HepG2 (cell line): ENCODE data around the gene R3HDM4. TPM values are rescaled to one million over a fixed set of nuclear protein-coding genes. Genes with fewer than 3 reads are reported as not detected.

ENCODE experiments used
- ASH2L ChIP-seq: fragments of 300-600, 200-600 bp; sonication (generic); IDR thresholded peaks from 2 replicates; pipeline ENCODE4 v1.7.0; 2017; ENCODE audit warnings: low read depth, mild to moderate bottlenecking, moderate library complexity, mixed read lengths, low read length; ENCODE audit not compliant: insufficient read length
- CCAR2 ChIP-seq: fragments of 200-400 bp; formaldehyde crosslinking; optimal IDR thresholded peaks from 2 replicates; pipeline ENCODE3; 2018; ENCODE audit warnings: low read depth, mild to moderate bottlenecking, low read length, moderate library complexity
- CEBPG ChIP-seq: IDR thresholded peaks from 2 replicates; pipeline ENCODE4 v1.6.1; 2016
- HES4 ChIP-seq: sonication (generic); formaldehyde crosslinking; IDR thresholded peaks from 2 replicates; pipeline ENCODE4 v1.9.0; 2021; ENCODE audit warnings: mild to moderate bottlenecking, missing genetic modification reagents, borderline replicate concordance
- JUND ChIP-seq: sonication (generic); formaldehyde crosslinking; IDR thresholded peaks from 2 replicates; pipeline ENCODE4 v1.8.0; 2022; ENCODE audit warnings: mild to moderate bottlenecking, missing genetic modification reagents
- KMT2B ChIP-seq: IDR thresholded peaks from 2 replicates; pipeline ENCODE4 v1.6.1; 2016; ENCODE audit warnings: missing genetic modification reagents, missing compliant biosample characterization
- MXD4 ChIP-seq: IDR thresholded peaks from 2 replicates; pipeline ENCODE4 v1.6.1; 2016; ENCODE audit warnings: mild to moderate bottlenecking, missing biosample characterization, missing genetic modification reagents
- RBM39 ChIP-seq: fragments of 200-400 bp; formaldehyde crosslinking; IDR thresholded peaks from one replicate; pipeline ENCODE4 v1.6.1; 2018; ENCODE audit warnings: antibody characterized with exemption, mild to moderate bottlenecking, low read depth, low read length; ENCODE audit not compliant: poor library complexity, severe bottlenecking
- REL ChIP-seq: sonication (generic); formaldehyde crosslinking; conservative IDR thresholded peaks from 2 replicates; pipeline ENCODE4 v1.8.0; 2022; ENCODE audit warnings: mild to moderate bottlenecking, missing genetic modification reagents, moderate library complexity
- RNF2 ChIP-seq: fragments of 450-650 bp; conservative IDR thresholded peaks from 2 replicates; pipeline ENCODE4 v1.6.1; 2016; ENCODE audit warnings: low read depth
- SIN3B ChIP-seq: fragments of 150-350 bp; IDR thresholded peaks from 2 replicates; pipeline ENCODE4 v1.6.1; 2014; ENCODE audit warnings: low read length
- TAF1 ChIP-seq: sonication (generic); formaldehyde crosslinking; IDR thresholded peaks from 2 replicates; pipeline ENCODE4 v1.4.0; 2020; ENCODE audit warnings: missing genetic modification reagents
- TEAD3 ChIP-seq: optimal IDR thresholded peaks from 2 replicates; pipeline ENCODE3; 2016; ENCODE audit warnings: borderline replicate concordance
- ZFP82 ChIP-seq: sonication (generic); formaldehyde crosslinking; IDR thresholded peaks from 2 replicates; pipeline ENCODE4 v1.5.1; 2020; ENCODE audit warnings: mild to moderate bottlenecking, missing genetic modification reagents, borderline replicate concordance
- ZMYM3 ChIP-seq: sonication (generic); formaldehyde crosslinking; IDR thresholded peaks from 2 replicates; pipeline ENCODE4 v1.5.1; 2020; ENCODE audit warnings: mild to moderate bottlenecking, missing genetic modification reagents
- ZNF605 ChIP-seq: sonication (generic); formaldehyde crosslinking; IDR thresholded peaks from 2 replicates; pipeline ENCODE4 v1.8.0; 2022; ENCODE audit warnings: mild to moderate bottlenecking, missing genetic modification reagents
- ZNF749 ChIP-seq: sonication (generic); formaldehyde crosslinking; IDR thresholded peaks from 2 replicates; pipeline ENCODE4 v1.8.0; 2022; ENCODE audit warnings: mild to moderate bottlenecking, missing genetic modification reagents, moderate library complexity, borderline replicate concordance
- ZNF761 ChIP-seq: sonication (generic); formaldehyde crosslinking; conservative IDR thresholded peaks from 2 replicates; pipeline ENCODE4 v1.4.0; 2020; ENCODE audit warnings: mild to moderate bottlenecking, missing genetic modification reagents
- ZNF773 ChIP-seq: sonication (generic); formaldehyde crosslinking; IDR thresholded peaks from 2 replicates; pipeline ENCODE4 v1.4.0; 2020; ENCODE audit warnings: missing genetic modification reagents, borderline replicate concordance
- polyA plus RNA-seq, 8 experiments: library from polyadenylated mRNA; depleted of rRNA in 3 of 8; stranded (reverse) in 7 of 8; unstranded in 1 of 8; fragments of >200 nt; fragmentation: Illumina TruSeq in 4 of 8; extraction: Trizol in 4 of 8; gene quantifications; 2 replicates each; pipeline versions ENCODE4 v1.2.1 to v1.2.3, GENCODE V29; 2011 to 2016; ENCODE audit warnings: low read depth in 4 of 8, missing spikeins in 1 of 8, mixed read lengths in 1 of 8; ENCODE audit not compliant: insufficient read depth in 1 of 8
- total RNA-seq, 5 experiments: library from RNA; depleted of rRNA; stranded (reverse); fragments of >200 nt; fragmentation: Illumina TruSeq; extraction: Trizol; gene quantifications; 2 replicates each; pipeline ENCODE4 v1.2.3, GENCODE V29; 2016; ENCODE audit warnings: low read depth in 1 of 5
- TF ChIP-seq, protein P1 (sequence below): sonication (generic); formaldehyde crosslinking; IDR thresholded peaks from 2 replicates; pipeline ENCODE4 v1.4.0; 2020; ENCODE audit warnings: mild to moderate bottlenecking, missing genetic modification reagents
- TF ChIP-seq, protein P2 (sequence below): sonication (generic); formaldehyde crosslinking; IDR thresholded peaks from 2 replicates; pipeline ENCODE4 v1.4.0; 2020; ENCODE audit warnings: missing genetic modification reagents
- TF ChIP-seq, protein P3 (sequence below): sonication (generic); formaldehyde crosslinking; IDR thresholded peaks from 2 replicates; pipeline ENCODE4 v1.5.0; 2020; ENCODE audit warnings: missing genetic modification reagents, mild to moderate bottlenecking, borderline replicate concordance
- TF ChIP-seq, protein P4 (sequence below): sonication (generic); formaldehyde crosslinking; IDR thresholded peaks from 2 replicates; pipeline ENCODE4 v1.4.0; 2020; ENCODE audit warnings: missing genetic modification reagents, borderline replicate concordance
- TF ChIP-seq, protein P5 (sequence below): sonication (generic); formaldehyde crosslinking; IDR thresholded peaks from 2 replicates; pipeline ENCODE4 v1.8.0; 2022; ENCODE audit warnings: missing genetic modification reagents, mild to moderate bottlenecking, borderline replicate concordance

The R3HDM4 gene
- total and polyA plus RNA-seq, 2 of the 13 experiments (the other 11 are each of a cell fraction or from before 2014, with no cell fraction given) = 26.2 to 26.9 TPM

DNA sequence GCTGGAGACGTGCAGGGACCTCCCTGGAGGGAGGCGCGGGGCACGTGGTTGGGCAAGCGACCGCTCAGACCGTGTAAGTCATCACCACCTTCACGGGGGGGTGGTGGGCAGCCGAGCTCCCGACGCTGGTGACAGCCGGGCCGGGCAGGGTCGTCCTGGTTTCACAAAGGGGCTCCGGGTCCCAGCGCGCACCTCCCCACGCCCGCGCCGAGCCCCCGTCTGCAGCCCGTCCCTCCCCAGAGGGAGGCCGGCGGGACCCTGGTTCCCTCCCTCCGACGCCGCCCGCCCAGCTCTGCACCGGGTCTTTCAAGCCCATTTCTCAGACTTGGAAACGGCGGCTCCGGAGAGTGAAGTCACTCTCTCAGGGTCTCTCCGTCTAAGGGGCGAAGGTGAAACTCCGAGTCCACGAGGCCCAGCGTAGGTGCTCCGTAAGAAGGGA lies 12.1 kb upstream of the R3HDM4 start (continued):
- TF ChIP-seq ZMYM3 = peak; percentile 88
- 0 out of 2 replicates have a peak, but pooled peaks have one; percentile 28 for TF ChIP-seq ZNF749 (CRISPR knock-in tag)
- peak; percentile 61; the same call in 1 of the 2 replicates for TF ChIP-seq ZNF605 (CRISPR knock-in tag)
- TF ChIP-seq TAF1 = peak; percentile 23; the same call in 1 of the 2 replicates
- peak; percentile 38; the same call in 1 of the 2 replicates for TF ChIP-seq RNF2
- TF ChIP-seq REL (CRISPR knock-in tag) = 0 out of 2 replicates have a peak, but pooled peaks have one; percentile 39
- TF ChIP-seq KMT2B (CRISPR knock-in tag) = 0 out of 2 replicates have a peak, but pooled peaks have one; percentile 48
- peak; percentile 91 for TF ChIP-seq MXD4 (CRISPR knock-in tag)
- TF ChIP-seq, protein P1, sequence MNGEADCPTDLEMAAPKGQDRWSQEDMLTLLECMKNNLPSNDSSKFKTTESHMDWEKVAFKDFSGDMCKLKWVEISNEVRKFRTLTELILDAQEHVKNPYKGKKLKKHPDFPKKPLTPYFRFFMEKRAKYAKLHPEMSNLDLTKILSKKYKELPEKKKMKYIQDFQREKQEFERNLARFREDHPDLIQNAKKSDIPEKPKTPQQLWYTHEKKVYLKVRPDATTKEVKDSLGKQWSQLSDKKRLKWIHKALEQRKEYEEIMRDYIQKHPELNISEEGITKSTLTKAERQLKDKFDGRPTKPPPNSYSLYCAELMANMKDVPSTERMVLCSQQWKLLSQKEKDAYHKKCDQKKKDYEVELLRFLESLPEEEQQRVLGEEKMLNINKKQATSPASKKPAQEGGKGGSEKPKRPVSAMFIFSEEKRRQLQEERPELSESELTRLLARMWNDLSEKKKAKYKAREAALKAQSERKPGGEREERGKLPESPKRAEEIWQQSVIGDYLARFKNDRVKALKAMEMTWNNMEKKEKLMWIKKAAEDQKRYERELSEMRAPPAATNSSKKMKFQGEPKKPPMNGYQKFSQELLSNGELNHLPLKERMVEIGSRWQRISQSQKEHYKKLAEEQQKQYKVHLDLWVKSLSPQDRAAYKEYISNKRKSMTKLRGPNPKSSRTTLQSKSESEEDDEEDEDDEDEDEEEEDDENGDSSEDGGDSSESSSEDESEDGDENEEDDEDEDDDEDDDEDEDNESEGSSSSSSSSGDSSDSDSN = no peak; the same call in 1 of the 2 replicates
- TF ChIP-seq, protein P2, sequence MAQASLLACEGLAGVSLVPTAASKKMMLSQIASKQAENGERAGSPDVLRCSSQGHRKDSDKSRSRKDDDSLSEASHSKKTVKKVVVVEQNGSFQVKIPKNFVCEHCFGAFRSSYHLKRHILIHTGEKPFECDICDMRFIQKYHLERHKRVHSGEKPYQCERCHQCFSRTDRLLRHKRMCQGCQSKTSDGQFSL = 0 out of 2 replicates have a peak, but pooled peaks have one; percentile 26
- TF ChIP-seq SIN3B = no peak
- TF ChIP-seq RBM39 = peak; percentile 64
- TF ChIP-seq, protein P3, sequence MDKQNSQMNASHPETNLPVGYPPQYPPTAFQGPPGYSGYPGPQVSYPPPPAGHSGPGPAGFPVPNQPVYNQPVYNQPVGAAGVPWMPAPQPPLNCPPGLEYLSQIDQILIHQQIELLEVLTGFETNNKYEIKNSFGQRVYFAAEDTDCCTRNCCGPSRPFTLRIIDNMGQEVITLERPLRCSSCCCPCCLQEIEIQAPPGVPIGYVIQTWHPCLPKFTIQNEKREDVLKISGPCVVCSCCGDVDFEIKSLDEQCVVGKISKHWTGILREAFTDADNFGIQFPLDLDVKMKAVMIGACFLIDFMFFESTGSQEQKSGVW (CRISPR knock-in tag) = no peak
- peak; percentile 28; the same call in 1 of the 2 replicates for TF ChIP-seq ZFP82 (CRISPR knock-in tag)
- TF ChIP-seq, protein P4, sequence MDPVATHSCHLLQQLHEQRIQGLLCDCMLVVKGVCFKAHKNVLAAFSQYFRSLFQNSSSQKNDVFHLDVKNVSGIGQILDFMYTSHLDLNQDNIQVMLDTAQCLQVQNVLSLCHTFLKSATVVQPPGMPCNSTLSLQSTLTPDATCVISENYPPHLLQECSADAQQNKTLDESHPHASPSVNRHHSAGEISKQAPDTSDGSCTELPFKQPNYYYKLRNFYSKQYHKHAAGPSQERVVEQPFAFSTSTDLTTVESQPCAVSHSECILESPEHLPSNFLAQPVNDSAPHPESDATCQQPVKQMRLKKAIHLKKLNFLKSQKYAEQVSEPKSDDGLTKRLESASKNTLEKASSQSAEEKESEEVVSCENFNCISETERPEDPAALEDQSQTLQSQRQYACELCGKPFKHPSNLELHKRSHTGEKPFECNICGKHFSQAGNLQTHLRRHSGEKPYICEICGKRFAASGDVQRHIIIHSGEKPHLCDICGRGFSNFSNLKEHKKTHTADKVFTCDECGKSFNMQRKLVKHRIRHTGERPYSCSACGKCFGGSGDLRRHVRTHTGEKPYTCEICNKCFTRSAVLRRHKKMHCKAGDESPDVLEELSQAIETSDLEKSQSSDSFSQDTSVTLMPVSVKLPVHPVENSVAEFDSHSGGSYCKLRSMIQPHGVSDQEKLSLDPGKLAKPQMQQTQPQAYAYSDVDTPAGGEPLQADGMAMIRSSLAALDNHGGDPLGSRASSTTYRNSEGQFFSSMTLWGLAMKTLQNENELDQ (CRISPR knock-in tag) = no peak
- no peak for TF ChIP-seq ZNF773 (CRISPR knock-in tag)
- peak; percentile 8; the same call in 1 of the 2 replicates for TF ChIP-seq HES4 (CRISPR knock-in tag)
- no peak for TF ChIP-seq CCAR2
- no peak for TF ChIP-seq TEAD3 (CRISPR knock-in tag)
- TF ChIP-seq ASH2L = peak; percentile 75
- TF ChIP-seq, protein P5, sequence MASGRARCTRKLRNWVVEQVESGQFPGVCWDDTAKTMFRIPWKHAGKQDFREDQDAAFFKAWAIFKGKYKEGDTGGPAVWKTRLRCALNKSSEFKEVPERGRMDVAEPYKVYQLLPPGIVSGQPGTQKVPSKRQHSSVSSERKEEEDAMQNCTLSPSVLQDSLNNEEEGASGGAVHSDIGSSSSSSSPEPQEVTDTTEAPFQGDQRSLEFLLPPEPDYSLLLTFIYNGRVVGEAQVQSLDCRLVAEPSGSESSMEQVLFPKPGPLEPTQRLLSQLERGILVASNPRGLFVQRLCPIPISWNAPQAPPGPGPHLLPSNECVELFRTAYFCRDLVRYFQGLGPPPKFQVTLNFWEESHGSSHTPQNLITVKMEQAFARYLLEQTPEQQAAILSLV (CRISPR knock-in tag) = peak; percentile 46; the same call in 1 of the 2 replicates
- TF ChIP-seq ZNF761 (CRISPR knock-in tag) = no peak
- no peak for TF ChIP-seq JUND
- TF ChIP-seq CEBPG (CRISPR knock-in tag) = peak; percentile 31; the same call in 1 of the 2 replicates
